IPS-NIHi7 (cell line): Measurements from ENCODE around the gene CLCA1.

Experiments
- DNase-seq: peaks from one replicate; pipeline ENCODE4 v3.0.0; 2012; ENCODE audit warnings: mixed read lengths; ENCODE audit errors: extremely low spot score

Gene CLCA1

GRCh38 chr1:86504137-86504479 is 35.4 kb downstream of the CLCA1 start:
- DNase-seq, result no peak

GRCh38 chr1:86504895-86505563 is 36.3 kb downstream of the CLCA1 start:
- DNase-seq, result no peak

- DNase-seq, result no peak
Measured at GRCh38 chr1:86505564-86505902, 36.8 kb downstream of the CLCA1 start.

DNA sequence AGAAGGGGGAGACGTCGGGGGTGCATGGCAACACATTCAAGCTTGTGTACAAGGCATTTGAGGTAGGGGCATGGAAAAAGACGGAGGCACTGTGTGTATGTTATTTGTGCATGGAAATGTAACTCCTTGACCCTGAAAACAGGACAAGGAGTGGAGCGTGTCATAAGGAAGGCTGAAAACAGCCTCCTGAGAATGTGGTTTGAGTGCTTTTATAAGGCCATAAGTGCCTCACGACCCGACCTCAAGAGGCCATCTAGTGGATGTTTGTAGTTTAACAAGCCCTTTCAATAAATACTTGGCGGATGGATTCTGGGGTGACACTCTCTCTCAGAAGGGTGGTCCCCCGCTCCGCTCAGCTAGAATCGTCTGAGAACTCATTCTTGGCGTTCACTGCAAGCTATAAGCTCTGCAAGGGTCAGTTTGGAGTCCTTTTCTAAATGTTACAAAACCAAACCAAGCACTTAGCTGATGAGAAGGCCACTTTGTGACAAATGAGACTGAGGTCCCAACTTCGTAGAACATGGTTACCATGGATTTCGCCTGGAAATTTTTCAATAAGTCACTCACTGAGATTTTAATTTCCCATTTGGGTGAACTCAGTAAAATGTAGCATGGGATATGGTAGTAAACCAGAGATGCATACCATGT is 39.3 kb downstream of the CLCA1 start:
- no peak for DNase-seq

DNA sequence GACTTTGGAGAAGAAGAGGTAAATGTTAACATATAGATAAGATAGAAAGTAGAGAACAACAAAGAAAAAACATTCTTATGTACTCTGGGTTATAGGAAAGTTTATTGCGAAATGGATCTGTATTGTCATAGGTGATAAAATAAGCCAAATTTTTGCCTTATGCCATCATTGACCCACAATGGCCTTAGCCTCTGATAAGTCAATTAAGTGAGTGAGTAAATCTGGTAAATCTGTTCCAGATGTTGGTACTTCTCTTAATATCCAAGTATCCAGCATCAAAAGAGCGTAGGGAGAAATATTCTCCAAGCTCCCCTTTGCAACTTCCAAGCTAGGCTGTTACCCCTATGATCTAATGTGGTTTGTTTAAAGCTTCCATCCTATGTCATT is 39.8 kb downstream of the CLCA1 start:
- no peak for DNase-seq

GRCh38 chr1:86515597-86515996 is 46.9 kb downstream of the CLCA1 start:
- DNase-seq, result peak; percentile 69

DNA sequence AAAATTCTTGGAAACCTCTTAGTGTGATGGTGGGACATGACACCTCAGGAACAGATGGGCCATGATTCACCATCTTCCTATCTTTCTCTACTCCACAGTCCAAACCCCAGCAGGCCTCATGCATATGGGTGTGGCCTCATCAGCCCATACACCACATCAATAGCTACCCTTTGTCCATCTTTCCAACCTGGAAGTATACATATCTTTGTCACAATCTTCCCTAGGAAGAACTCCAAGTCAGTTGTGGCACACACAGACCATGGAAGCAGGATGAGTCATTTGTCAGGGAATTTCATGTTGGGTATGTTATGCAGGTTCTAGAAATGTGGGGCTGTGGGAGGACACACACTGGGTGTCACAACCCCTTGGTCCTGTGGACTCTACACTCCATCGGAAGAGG is 47.6 kb downstream of the CLCA1 start:
- DNase-seq, result no peak

- no peak for DNase-seq
Measured at GRCh38 chr1:86517336-86517735, 48.6 kb downstream of the CLCA1 start.

DNA sequence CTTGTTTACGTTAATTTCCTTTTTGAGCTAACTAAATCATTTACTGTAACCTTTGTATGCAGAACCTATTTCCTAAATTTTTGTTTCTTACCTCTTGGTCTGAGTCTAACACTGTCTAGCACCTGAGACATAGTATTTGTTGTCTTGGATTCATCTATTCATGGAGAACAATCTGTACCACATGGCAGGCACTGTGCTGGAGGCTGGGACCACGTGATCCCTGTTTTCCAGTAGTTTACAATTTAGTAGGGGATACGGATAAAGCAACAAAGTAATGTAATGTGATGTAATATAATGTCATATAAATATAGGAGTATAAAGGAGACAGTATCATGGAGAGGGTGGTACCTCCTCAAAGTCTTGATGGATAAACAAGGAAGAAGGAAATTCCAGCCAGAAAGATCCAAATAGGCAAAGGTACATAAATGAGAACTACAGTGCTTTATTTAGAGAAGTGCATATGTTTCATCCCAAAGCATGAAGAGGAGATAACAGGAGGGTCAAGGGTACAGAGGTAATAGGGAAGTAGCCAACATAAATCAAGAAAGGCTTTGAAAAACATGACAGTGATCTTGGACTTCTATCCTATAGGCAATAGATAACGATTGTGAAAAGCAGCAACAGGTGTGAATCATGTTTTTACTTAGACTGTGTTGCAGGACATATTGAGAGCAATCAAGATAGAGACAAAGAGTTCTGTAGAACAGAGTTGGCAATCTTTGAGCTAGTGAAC is 52.2 kb downstream of the CLCA1 start:
- DNase-seq, result no peak

- DNase-seq, result no peak
Measured at GRCh38 chr1:86521522-86521891, 52.8 kb downstream of the CLCA1 start.

- no peak for DNase-seq
Measured at GRCh38 chr1:86522240-86522639, 53.5 kb downstream of the CLCA1 start.

DNA sequence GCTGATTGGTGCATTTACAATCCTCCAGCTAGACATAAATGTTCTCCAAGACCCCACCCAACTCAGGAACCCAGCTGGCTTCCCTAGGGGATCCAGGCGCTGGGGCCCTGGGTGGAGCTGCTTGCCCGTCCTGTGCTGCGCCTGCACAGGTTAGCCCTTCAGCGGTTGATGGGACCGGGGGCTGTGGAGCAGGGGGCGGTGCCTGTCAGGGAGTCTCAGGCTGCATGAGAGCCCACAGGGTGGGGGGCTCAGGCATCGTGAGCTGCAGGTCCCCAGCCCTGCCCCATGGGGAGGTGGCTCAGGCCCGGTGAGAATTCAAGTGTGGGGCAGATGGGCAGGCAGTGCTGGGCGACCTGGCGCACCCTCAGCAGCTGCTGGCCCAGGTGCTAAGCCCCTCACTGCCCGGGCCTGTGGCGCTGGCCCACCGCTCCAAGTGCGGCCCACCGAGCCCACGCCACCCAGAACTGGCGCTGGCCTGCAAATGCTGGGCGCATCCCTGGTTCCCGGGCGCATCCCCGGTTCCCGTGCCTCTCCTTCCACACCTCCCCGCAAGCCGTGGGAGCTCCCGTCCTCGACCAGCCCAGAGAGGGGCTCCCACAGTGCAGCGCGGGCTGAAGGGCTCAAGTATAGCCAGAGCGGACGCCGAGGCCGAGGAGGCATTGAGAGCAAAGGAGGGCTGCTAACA is 55.1 kb downstream of the CLCA1 start:
- DNase-seq, result no peak

DNA sequence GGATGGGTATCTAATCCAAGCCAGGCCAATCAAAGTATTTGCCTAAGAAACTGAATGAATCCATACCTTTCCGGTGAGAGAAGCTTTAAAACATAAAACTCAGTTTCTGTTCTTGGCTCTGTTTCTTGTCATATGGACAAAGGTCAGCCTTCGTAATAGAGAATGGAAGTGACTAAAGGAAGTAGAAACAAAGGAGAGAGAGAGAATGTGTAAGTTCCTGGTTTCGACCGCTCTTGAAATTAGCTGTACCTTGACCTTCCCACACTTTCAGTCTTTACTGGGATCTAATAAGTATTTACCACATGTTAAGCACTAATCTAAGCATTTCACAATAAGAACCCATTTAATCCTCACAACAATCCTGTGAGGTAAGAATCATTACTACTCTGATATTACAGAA is 58.6 kb downstream of the CLCA1 start:
- no peak for DNase-seq

DNA sequence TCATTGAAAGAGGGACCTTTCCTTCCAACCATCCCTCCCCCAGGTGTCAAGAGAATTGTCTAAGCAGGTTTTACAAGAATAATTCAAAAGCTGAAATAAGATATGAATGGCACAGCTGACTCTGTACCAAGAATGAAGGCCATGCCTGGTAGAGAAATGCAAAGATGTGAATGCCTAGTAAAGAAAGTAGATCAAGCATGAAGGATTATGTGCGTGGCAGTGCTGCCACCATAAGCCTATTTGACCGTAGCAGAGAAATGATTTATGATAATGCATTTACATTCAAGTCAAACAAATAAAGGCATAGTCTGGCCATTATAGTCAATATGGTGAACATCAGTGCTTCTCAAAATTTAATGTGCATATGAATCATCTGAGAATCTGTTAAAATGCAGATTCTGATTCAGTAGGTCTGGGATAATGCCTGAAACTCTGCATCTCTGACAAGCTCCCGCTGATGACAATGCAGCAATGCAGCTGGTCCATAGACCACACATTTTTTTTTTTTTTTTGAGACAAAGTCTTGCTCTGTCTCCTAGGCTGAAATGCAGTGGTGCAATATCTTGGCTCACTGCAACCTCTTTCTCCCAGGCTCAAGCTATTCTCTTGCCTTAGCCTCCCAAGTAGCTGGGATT is 61.6 kb downstream of the CLCA1 start:
- no peak for DNase-seq

GRCh38 chr1:86537928-86538695 is 69.4 kb downstream of the CLCA1 start:
- DNase-seq, result no peak

DNA sequence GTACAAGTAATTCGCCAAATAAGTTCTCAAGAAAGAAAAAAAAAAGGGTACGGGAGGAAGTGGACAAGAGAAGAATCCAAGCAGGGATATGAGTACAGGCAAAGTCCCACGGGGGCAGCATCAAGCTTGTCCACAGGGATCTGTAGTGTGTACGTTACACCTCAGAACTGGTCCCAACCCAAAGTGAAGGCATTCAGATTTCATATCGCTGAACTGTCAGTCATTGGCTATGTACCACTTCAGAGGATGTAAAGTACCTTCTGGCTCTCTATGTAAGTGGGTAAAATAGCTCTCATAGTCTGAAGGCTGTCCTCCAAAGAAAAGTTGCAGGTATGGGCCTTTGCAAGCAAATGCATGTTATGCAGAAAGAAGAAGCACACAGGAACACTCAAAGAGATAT is 70.0 kb downstream of the CLCA1 start:
- no peak for DNase-seq

GRCh38 chr1:86541859-86542258 is 73.1 kb downstream of the CLCA1 start:
- no peak for DNase-seq

DNA sequence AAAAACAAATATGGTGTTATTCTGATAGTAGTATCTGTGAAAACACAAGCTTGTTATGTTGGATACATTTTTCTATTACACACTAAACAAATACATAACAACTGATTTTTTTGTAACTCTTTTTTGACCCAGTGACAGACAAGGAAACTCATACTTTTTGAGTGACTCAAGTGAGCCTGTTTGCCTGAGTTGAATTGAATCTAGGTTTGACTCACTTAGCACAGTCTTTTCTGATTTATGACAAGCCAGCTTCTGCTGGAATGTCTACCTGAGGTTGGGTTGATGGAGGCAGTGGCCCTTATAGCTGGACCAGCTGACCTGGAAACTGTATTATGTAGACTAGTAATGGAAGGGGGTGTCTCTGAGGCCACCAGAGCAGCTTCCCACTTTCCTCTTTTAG is 73.9 kb downstream of the CLCA1 start:
- no peak for DNase-seq

- no peak for DNase-seq
Measured at GRCh38 chr1:86546787-86547221, 78.1 kb downstream of the CLCA1 start, which contains the start of gene CLCA4. Gene CLCA4, plus strand, starts transcription at chr1:86547078. Its CDS starts 42 bp downstream, at chr1:86547120.

DNA sequence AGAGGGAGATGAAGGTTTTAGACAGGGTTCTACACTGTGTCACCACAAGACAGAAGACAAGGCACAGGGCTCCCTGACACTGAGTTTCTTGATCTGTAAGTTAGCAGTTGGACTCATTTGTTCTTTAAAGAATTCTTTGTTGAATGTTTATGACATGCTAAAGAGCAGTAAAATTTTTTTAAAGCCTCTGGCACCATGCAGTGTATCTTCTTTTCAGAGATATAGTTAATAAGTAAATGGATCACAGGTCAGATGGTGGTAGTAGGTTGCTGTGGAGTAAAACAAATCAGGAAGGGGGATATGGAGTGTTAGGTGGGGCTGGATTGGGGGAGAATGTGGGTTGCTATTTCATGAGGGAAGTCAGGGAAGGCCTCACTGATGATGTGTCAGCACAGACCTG is 80.1 kb downstream of the CLCA1 start:
- no peak for DNase-seq
